ENCODE results near the gene LY6G5C. TPM values are rescaled to one million over a fixed set of nuclear protein-coding genes. Genes with fewer than 3 reads are reported as not detected.
A peak's percentile ranks its signal among the peaks of the same experiment; 100 is the strongest.

Gene LY6G5C
- total and polyA plus RNA-seq, 7 donors = 0.68 to 3.2 (median 1.5) TPM; not detected in 1

DNA sequence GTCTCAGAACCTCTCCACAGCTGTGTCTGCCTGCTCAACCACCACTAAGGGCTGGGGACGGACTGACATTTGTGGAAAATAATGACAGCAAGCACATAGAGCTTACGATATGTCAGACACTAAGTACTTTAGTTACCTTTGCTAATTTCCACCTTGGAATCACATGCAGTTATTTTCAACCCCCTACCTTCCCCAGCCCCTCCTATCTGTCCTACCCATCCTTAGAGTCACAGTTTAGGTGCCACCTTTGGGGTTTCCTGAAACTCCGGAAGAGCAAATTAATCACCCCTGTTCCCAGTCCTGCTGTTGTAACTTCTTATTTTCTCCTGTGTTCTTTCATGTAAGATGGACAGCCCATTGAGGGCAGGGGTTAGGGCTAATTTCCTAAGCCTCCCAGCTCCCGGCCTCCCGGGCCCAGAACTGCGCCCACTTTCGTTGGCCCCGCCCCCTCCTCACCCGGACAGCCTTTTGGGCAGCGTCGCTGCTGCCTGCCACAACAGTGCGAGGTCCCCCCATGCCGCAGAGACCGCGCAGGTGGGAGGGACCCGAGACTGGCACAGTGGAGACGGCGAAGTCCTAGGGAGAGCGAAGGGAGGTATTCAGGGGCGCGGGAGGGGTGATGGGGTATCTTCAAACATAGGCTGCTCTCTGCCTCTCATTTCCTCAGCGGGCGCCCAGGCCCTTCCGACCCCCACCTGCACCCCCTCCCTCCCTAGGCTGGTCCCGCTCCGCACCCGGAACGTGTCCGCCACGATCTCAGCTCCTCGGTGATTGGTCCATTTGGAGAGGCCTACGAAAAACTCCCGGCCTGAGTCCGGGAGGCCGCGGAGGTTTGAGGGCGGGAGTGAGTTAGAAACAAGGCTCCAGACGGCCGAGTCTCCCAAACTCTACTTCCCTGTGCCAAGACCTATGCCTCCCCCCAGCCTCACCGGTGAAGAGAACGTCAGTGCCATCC is 47.1 kb upstream of the LY6G5C start:
- DNase-seq = peak; percentile 81

DNA sequence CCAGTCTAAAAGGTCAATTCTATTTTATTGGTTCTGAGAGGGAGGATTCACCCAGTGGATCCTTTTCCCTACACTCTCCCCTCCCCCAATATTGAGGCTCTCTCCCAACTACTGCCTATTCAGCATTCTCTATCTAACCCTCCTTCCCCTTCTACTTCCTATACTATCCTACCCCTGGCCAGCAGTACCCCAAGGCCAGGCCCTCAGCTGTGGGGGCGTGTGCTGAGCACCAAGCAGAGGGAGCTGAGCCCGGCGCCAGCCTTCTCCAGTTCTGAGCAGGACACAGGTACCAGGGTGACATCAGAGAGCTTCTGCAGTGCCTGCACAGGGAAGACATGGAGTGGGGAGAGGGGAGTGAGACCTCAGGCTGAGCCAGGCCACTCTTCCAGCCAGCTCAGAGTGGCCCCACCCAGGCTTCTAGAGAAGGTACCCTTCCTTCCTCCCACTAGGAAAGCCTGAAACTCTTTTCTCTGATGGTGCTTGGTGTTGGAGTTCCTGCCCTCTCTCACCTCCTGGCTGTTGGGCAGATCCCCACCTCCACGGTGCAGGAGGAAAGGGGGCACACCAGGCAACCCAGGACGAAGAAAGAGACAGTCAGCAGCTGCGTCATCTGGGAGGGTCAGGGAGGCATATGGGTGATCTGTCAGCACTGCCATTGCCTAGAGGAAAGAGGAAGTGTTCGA is 46.3 kb upstream of the LY6G5C start:
- peak overlapping the region; percentile 12 to 99 (median 97) for H3K27ac ChIP-seq
- peaks cover 19 to 39% (median 25%) of the 10 kb centered on the region in 4 donors for H3K36me3 ChIP-seq
- H3K4me1 ChIP-seq = peaks cover 0 to 24% (median 20%) of the 10 kb centered on the region in 4 donors
- peak overlapping the region in 1 of 4 donors; percentile 78 for H3K4me3 ChIP-seq
- intact Hi-C loops (cut with DNase I) = loop anchor here (5.0 kb wide), 1 partner anchor 45 kb away; the partner anchor contains the start of gene LY6G5C
- 61 to 67% methylated on average over 7 of the region's 7 CpGs for WGBS, 2 donors
- TF ChIP-seq POLR2A (IDR thresholded peaks at IDR 0.05) (no peak), EP300 (IDR thresholded peaks at IDR 0.05) (no peak)
- no peaks in the 10 kb centered on the region for H3K27me3 ChIP-seq
- H3K9me3 ChIP-seq = no peaks in the 10 kb centered on the region
- DNase-seq = peak; percentile 73

More for the DNA sequence above, 47.1 kb upstream of the LY6G5C start:
- WGBS, 2 donors = 78 to 90% methylated on average over 41 of the region's 41 CpGs
- peaks cover 0 to 24% (median 20%) of the 10 kb centered on the region in 4 donors for H3K4me1 ChIP-seq
- TF ChIP-seq EP300 (IDR thresholded peaks at IDR 0.05) = no peak
- no peak for TF ChIP-seq POLR2A (IDR thresholded peaks at IDR 0.05)
- TF ChIP-seq POLR2AphosphoS5 (IDR thresholded peaks at IDR 0.05) = no peak
- TF ChIP-seq, protein P1, sequence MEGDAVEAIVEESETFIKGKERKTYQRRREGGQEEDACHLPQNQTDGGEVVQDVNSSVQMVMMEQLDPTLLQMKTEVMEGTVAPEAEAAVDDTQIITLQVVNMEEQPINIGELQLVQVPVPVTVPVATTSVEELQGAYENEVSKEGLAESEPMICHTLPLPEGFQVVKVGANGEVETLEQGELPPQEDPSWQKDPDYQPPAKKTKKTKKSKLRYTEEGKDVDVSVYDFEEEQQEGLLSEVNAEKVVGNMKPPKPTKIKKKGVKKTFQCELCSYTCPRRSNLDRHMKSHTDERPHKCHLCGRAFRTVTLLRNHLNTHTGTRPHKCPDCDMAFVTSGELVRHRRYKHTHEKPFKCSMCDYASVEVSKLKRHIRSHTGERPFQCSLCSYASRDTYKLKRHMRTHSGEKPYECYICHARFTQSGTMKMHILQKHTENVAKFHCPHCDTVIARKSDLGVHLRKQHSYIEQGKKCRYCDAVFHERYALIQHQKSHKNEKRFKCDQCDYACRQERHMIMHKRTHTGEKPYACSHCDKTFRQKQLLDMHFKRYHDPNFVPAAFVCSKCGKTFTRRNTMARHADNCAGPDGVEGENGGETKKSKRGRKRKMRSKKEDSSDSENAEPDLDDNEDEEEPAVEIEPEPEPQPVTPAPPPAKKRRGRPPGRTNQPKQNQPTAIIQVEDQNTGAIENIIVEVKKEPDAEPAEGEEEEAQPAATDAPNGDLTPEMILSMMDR (IDR thresholded peaks at IDR 0.05) = no peak
- intact Hi-C loops (cut with DNase I) = loop anchor here (1.0 to 5.0 kb wide), 3 partner anchors 25 to 103 kb away; partner anchors contain the start of genes ABHD16A and LY6G5C
- no peaks in the 10 kb centered on the region for H3K27me3 ChIP-seq
- peak overlapping the region; percentile 78 to 95 (median 84) for H3K4me3 ChIP-seq
- peaks cover 23 to 47% (median 33%) of the 10 kb centered on the region in 4 donors for H3K36me3 ChIP-seq
- H3K27ac ChIP-seq = peak overlapping the region; percentile 96 to 99 (median 98)
- H3K9me3 ChIP-seq = no peaks in the 10 kb centered on the region

DNA sequence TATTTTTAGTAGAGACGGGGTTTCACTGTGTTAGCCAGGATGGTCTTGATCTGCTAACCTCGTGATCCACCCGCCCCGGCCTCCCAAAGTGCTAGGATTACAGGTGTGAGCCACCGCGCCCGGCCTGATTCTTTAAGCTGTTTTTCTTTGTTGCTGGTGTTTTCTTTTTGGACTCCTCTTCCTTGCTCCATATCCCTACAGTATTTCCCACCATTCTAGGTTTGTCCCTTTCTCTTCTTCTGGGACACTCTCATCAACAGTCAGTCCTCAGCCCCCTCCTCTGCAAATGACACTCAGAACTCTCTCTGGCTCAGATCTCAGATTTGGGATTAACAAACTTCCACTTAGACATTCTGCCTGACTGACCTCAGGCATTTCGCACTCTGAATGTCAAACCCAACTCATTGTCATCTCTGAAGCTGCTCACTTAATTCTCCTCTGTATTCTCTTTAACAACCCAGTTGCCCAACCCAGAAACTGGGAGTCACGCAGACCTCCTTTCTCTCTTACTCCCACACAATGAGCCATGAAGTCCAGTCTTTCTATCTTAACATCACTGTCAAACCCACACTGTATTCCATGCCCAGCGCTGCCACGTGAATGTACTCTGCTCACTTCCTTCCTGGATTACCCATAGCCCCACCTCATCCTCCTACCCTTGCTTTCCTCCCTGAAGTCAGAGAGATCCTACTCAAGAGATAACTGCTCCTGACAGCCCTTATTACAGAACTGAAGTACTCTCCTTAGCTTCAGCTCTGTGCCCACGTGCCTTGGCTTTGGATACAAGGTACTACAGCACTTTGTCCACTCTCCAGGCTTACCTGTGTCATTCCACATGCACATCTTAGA is 44.9 kb upstream of the LY6G5C start:
- H3K4me1 ChIP-seq = peaks cover 0 to 23% (median 19%) of the 10 kb centered on the region in 4 donors
- intact Hi-C loops (cut with DNase I) = loop anchor here (5.0 kb wide), 1 partner anchor 43 kb away; the partner anchor contains the start of gene LY6G5C
- WGBS, 2 donors = 83 to 86% methylated on average over 12 of the region's 12 CpGs
- no peaks in the 10 kb centered on the region for H3K9me3 ChIP-seq
- TF ChIP-seq POLR2A (IDR thresholded peaks at IDR 0.05) = no peak
- TF ChIP-seq EP300 (IDR thresholded peaks at IDR 0.05) = no peak
- no peak for TF ChIP-seq POLR2AphosphoS5 (IDR thresholded peaks at IDR 0.05)
- TF ChIP-seq, protein P1 (IDR thresholded peaks at IDR 0.05) = no peak
- H3K27ac ChIP-seq = no peak overlapping the region
- H3K4me3 ChIP-seq = no peak overlapping the region
- peaks cover 8 to 24% (median 15%) of the 10 kb centered on the region in 4 donors for H3K36me3 ChIP-seq
- H3K27me3 ChIP-seq = no peaks in the 10 kb centered on the region
- DNase-seq = no peak

DNA sequence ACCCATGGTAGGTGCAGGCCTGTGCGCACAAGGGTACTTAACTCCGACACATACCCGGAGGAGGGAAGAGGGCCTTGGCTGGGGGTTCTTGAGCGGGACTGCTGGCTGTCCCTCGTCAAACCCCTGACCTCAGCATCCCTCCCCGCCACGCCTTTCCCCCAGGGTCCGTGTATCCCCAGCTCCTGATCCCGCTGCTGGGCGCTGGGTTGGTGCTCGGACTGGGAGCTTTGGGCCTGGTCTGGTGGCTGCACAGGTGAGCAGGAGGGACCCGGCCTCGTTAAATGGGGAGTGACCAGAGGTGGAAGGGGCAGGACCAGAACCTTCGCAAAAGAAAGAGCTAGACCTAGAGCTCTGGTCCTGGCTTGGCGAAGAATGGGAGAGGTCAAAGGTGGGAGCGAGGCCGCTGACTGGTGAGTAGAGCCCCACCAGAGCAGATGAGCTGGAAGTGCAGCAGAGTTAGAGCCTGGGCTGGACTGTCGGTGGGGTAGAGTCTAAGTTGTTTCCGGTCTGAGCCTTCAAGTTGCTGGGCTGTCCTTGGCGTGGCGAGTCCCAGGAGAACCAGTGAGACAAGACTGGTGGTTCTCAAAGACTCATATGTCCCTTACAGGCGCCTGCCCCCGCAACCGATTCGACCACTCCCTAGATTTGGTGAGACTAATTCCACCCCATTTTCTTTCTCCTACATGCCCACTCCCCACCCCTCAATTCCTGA is 43.3 kb upstream of the LY6G5C start:
- Histone ChIP-seq H3K4me1 (peaks cover 0 to 17% (median 14%) of the 10 kb centered on the region in 4 donors), H3K4me3 (no peak overlapping the region), H3K27me3 (no peaks in the 10 kb centered on the region), H3K36me3 (peaks cover 8 to 23% (median 15%) of the 10 kb centered on the region in 4 donors), H3K27ac (no peak overlapping the region), H3K9me3 (no peaks in the 10 kb centered on the region)
- intact Hi-C loops (cut with DNase I) = no loop called here
- DNase-seq = no peak
- 93% methylated on average over 25 of the region's 25 CpGs for WGBS, 2 donors
- TF ChIP-seq POLR2AphosphoS5 (IDR thresholded peaks at IDR 0.05) (no peak), POLR2A (IDR thresholded peaks at IDR 0.05) (no peak), EP300 (IDR thresholded peaks at IDR 0.05) (no peak)
- TF ChIP-seq, protein P1 (IDR thresholded peaks at IDR 0.05) = no peak

Measured in sigmoid colon (tissue), 7 donors.